HG03196 (cell line): ENCODE measurements around the gene RAB33A.

ENCODE experiments used
- ATAC-seq: cut with Tn5 transposase; IDR thresholded peaks from one replicate; pipeline ENCODE4 v1.9.1; 2021; ENCODE audit not compliant: unreplicated experiment

The RAB33A gene

GRCh38 chrX:130172127-130172845 is 524 bp downstream of the RAB33A start:
- no peak for ATAC-seq

- ATAC-seq: peak; percentile 48
These were observed 1.6 kb downstream of the RAB33A start for GRCh38 chrX:130173190-130173895.

- no peak for ATAC-seq
These were observed 2.4 kb downstream of the RAB33A start for GRCh38 chrX:130174045-130174704.

- no peak for ATAC-seq
These were observed 3.2 kb downstream of the RAB33A start for GRCh38 chrX:130174937-130175336.

GRCh38 chrX:130176354-130176776 is 4.6 kb downstream of the RAB33A start:
- peak; percentile 72 for ATAC-seq

GRCh38 chrX:130176942-130177341 is 5.2 kb downstream of the RAB33A start:
- no peak for ATAC-seq

- ATAC-seq: no peak
These were observed 7.4 kb downstream of the RAB33A start for GRCh38 chrX:130179170-130179569.

- ATAC-seq: no peak
These were observed 7.9 kb downstream of the RAB33A start for GRCh38 chrX:130179579-130180215.

- ATAC-seq: no peak
These were observed 12.4 kb downstream of the RAB33A start for GRCh38 chrX:130184168-130184567.

- no peak for ATAC-seq
These were observed 13.1 kb downstream of the RAB33A start for GRCh38 chrX:130184857-130185256.

- ATAC-seq: no peak
These were observed 14.9 kb downstream of the RAB33A start for GRCh38 chrX:130186651-130187050.

GRCh38 chrX:130190801-130191200 is 19.0 kb downstream of the RAB33A start:
- no peak for ATAC-seq

GRCh38 chrX:130196466-130196865 is 24.7 kb downstream of the RAB33A start:
- no peak for ATAC-seq

GRCh38 chrX:130197464-130197863 is 25.7 kb downstream of the RAB33A start:
- no peak for ATAC-seq

- ATAC-seq: no peak
These were observed 32.9 kb downstream of the RAB33A start for GRCh38 chrX:130204647-130205046.

GRCh38 chrX:130211415-130212186 is 39.8 kb downstream of the RAB33A start:
- no peak for ATAC-seq

GRCh38 chrX:130212371-130212770 is 40.6 kb downstream of the RAB33A start:
- no peak for ATAC-seq

- ATAC-seq: no peak
These were observed 41.6 kb downstream of the RAB33A start for GRCh38 chrX:130213376-130213775.

GRCh38 chrX:130216320-130216719 is 44.6 kb downstream of the RAB33A start:
- no peak for ATAC-seq

- no peak for ATAC-seq
These were observed 53.0 kb downstream of the RAB33A start for GRCh38 chrX:130224810-130225209.

GRCh38 chrX:130228871-130229270 is 57.1 kb downstream of the RAB33A start:
- ATAC-seq: no peak
